ENCODE data around the gene SIGLEC15.

GRCh38 chr18:45835057-45835636 lies 9.7 kb downstream of the SIGLEC15 start:
- TF ChIP-seq, protein P1, sequence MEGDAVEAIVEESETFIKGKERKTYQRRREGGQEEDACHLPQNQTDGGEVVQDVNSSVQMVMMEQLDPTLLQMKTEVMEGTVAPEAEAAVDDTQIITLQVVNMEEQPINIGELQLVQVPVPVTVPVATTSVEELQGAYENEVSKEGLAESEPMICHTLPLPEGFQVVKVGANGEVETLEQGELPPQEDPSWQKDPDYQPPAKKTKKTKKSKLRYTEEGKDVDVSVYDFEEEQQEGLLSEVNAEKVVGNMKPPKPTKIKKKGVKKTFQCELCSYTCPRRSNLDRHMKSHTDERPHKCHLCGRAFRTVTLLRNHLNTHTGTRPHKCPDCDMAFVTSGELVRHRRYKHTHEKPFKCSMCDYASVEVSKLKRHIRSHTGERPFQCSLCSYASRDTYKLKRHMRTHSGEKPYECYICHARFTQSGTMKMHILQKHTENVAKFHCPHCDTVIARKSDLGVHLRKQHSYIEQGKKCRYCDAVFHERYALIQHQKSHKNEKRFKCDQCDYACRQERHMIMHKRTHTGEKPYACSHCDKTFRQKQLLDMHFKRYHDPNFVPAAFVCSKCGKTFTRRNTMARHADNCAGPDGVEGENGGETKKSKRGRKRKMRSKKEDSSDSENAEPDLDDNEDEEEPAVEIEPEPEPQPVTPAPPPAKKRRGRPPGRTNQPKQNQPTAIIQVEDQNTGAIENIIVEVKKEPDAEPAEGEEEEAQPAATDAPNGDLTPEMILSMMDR (IDR thresholded peaks at IDR 0.05), result no peak
- no peak for TF ChIP-seq POLR2A (IDR thresholded peaks at IDR 0.05)
